B cell (primary cell): ENCODE results near the gene TNIP1. TPM values are rescaled to one million over a fixed set of nuclear protein-coding genes. Genes with fewer than 3 reads are reported as not detected.

ENCODE experiments used
- ATAC-seq: fragments of 200-7000 bp; cut with Tn5 transposase; one replicate; pipeline ENCODE4 v1.10.0; 2021; ENCODE audit warnings: low read depth, mild to moderate bottlenecking, moderate number of reproducible peaks, moderate library complexity
- CTCF ChIA-PET: fragments of 350-600 bp; sonication (Branson Sonifier 250); formaldehyde crosslinking; loops from one replicate; lab custom pipeline; 2021; ENCODE audit warnings: antibody characterized with exemption, inconsistent platforms; lab: Charles Lee
- POLR2A ChIA-PET: fragments of 350-600 bp; sonication (Branson Sonifier 250); formaldehyde crosslinking; loops from one replicate; lab custom pipeline; 2021; ENCODE audit warnings: antibody characterized with exemption; lab: Charles Lee
- DNase-seq: peaks from one replicate; pipeline ENCODE4 v3.0.0; 2013
- H2AFZ ChIP-seq: 2 replicates; pipeline ENCODE4 v1.6.1; 2012; ENCODE audit warnings: mild to moderate bottlenecking, low read depth, low read length; ENCODE audit not compliant: insufficient read depth, poor library complexity, severe bottlenecking
- H3K27ac ChIP-seq, 2 donors: 1 replicate in 1 of 2; 2 replicates in 1 of 2; pipeline ENCODE4 v1.5.1; 2012 to 2013; ENCODE audit warnings: low read length in 2 of 2, mild to moderate bottlenecking in 2 of 2, moderate library complexity in 1 of 2
- H3K27me3 ChIP-seq, 4 experiments: fragments of 200-600 bp in 1 of 4; sonication (generic) in 1 of 4; replicated peaks in 1 of 4; 1 replicate in 2 of 4; 2 replicates in 2 of 4; pipeline versions ENCODE4 v1.6.1 to v1.7.0; 2013 to 2016; ENCODE audit warnings: low read length in 3 of 4, mild to moderate bottlenecking in 2 of 4, mixed read lengths in 1 of 4, moderate library complexity in 1 of 4; ENCODE audit not compliant: insufficient read depth in 4 of 4, control insufficient read depth in 3 of 4; ENCODE audit errors: control extremely low read depth in 1 of 4
- H3K36me3 ChIP-seq, 2 experiments: replicated peaks in 1 of 2; 1 replicate in 1 of 2; 2 replicates in 1 of 2; pipeline versions ENCODE4 v1.6.1 to v1.7.1; 2013; ENCODE audit warnings: low read length in 1 of 2; ENCODE audit not compliant: insufficient read depth in 2 of 2, control insufficient read depth in 1 of 2; ENCODE audit errors: control extremely low read depth in 1 of 2, extremely low read depth in 1 of 2
- H3K4me1 ChIP-seq, 2 donors: fragments of 200-600 bp in 1 of 2; sonication (generic) in 1 of 2; 1 replicate in 1 of 2; 2 replicates in 1 of 2; pipeline versions ENCODE4 v1.5.1 to v1.6.1; 2013 to 2017; ENCODE audit warnings: low read length in 2 of 2; ENCODE audit not compliant: control insufficient read depth in 2 of 2, insufficient read depth in 2 of 2
- H3K4me2 ChIP-seq: replicated peaks from 2 replicates; pipeline ENCODE3; 2012; ENCODE audit warnings: mild to moderate bottlenecking, low read depth, low read length; ENCODE audit not compliant: poor library complexity, severe bottlenecking
- H3K4me3 ChIP-seq, 5 experiments: fragments of 200-600 bp in 1 of 5; sonication (generic) in 1 of 5; 1 replicate in 3 of 5; 2 replicates in 2 of 5; pipeline versions ENCODE4 v1.5.1 to v1.7.0; 2011 to 2016; ENCODE audit warnings: low read length in 4 of 5, mild to moderate bottlenecking in 4 of 5, low read depth in 2 of 5, control low read depth in 1 of 5, moderate library complexity in 1 of 5; ENCODE audit not compliant: insufficient read depth in 1 of 5; ENCODE audit errors: control extremely low read depth in 1 of 5, extremely low read depth in 1 of 5
- H3K79me2 ChIP-seq: fragments of 200-600 bp; sonication (generic); one replicate; pipeline ENCODE4 v1.6.0; 2016; ENCODE audit warnings: low read length; ENCODE audit not compliant: control insufficient read depth, insufficient read depth
- H3K9ac ChIP-seq: fragments of 200-600 bp; sonication (generic); 2 replicates; pipeline ENCODE4 v1.6.1; 2017; ENCODE audit warnings: mild to moderate bottlenecking, low read length, moderate library complexity
- H3K9me3 ChIP-seq, 3 donors: one replicate each; pipeline versions ENCODE4 v1.6.1 to v1.7.1; 2013; ENCODE audit warnings: low read length in 2 of 3; ENCODE audit not compliant: control insufficient read depth in 2 of 3, insufficient read depth in 1 of 3; ENCODE audit errors: control extremely low read depth in 1 of 3
- H4K20me1 ChIP-seq: 2 replicates; pipeline ENCODE4 v1.6.0; 2012; ENCODE audit warnings: mild to moderate bottlenecking, low read length; ENCODE audit not compliant: insufficient read depth, control insufficient read depth, poor library complexity, severe bottlenecking
- H3K27ac Mint-ChIP-seq: one replicate; pipeline ENCODE4 v1.8.0; 2021; ENCODE audit warnings: mixed read lengths
- H3K27me3 Mint-ChIP-seq: one replicate; pipeline ENCODE4 v1.8.0; 2021; ENCODE audit warnings: mixed read lengths
- H3K4me1 Mint-ChIP-seq: one replicate; pipeline ENCODE4 v1.8.0; 2021; ENCODE audit warnings: mixed read lengths
- H3K4me3 Mint-ChIP-seq: one replicate; pipeline ENCODE4 v1.8.0; 2021; ENCODE audit warnings: mixed read lengths
- H3K9me3 Mint-ChIP-seq: one replicate; pipeline ENCODE4 v1.8.0; 2022; ENCODE audit warnings: mixed read lengths; ENCODE audit not compliant: insufficient read depth
- CTCF ChIP-seq: fragments of 200-600 bp; IDR thresholded peaks from one replicate; pipeline ENCODE4 v1.8.0; 2022; ENCODE audit warnings: antibody characterized with exemption, mild to moderate bottlenecking
- EZH2 ChIP-seq: IDR thresholded peaks from 2 replicates; pipeline ENCODE4 v1.6.1; 2012; ENCODE audit warnings: borderline replicate concordance, low read depth, mild to moderate bottlenecking, moderate library complexity, low read length; ENCODE audit not compliant: insufficient read depth, poor library complexity, severe bottlenecking
- WGBS: methylation state at CpG from one replicate; pipeline ENCODE4 v1.1.5; 2013; ENCODE audit warnings: missing lambda C conversion rate; ENCODE audit not compliant: insufficient coverage; 5-methylcytosine and 5-hydroxymethylcytosine counted together
- intact Hi-C: fragments of 100-400 bp; cut with micrococcal nuclease; formaldehyde crosslinking; loops from one replicate; pipeline ENCODE4 v1.10.0; 2022
- polyA plus RNA-seq: library from polyadenylated mRNA; depleted of rRNA; stranded (reverse); fragments of >200 nt; gene quantifications from 2 replicates; pipeline ENCODE4 v1.2.3, GENCODE V29; 2012
- total RNA-seq, 2 donors: library from RNA; stranded (reverse); fragments of 120-200 nt in 1 of 2; gene quantifications; 1 replicate in 1 of 2; 2 replicates in 1 of 2; pipeline versions ENCODE4 v1.2.3 to v1.2.4, GENCODE V29; 2013 to 2022

Gene TNIP1
- total and polyA plus RNA-seq, 2 donors (not counting 1 experiment from before 2014, with no cell fraction given) = 108 to 294 TPM

GRCh38 chr5:151072630-151073025, 8.2 kb downstream of the TNIP1 start:
- DNase-seq (no peak), ATAC-seq (no peak)
- Histone ChIP-seq H3K27me3 (no peaks in the 10 kb centered on the region), H2AFZ (no peak overlapping the region), H3K4me1 (peaks cover 48 to 65% of the 10 kb centered on the region in 2 donors), H4K20me1 (peaks cover 100% of the 10 kb centered on the region), H3K4me2 (no peak overlapping the region), H3K79me2 (peaks cover 100% of the 10 kb centered on the region), H3K36me3 (peaks cover 0 to 61% of the 10 kb centered on the region in 2 experiments), H3K9me3 (peaks cover 0 to 3% (median 0%) of the 10 kb centered on the region in 3 donors), H3K9ac (no peak overlapping the region), H3K27ac (no peak overlapping the region), H3K4me3 (no peak overlapping the region)
- Mint-ChIP-seq H3K4me3 (no peak overlapping the region), H3K27me3 (no peaks in the 10 kb centered on the region), H3K4me1 (peaks cover 84% of the 10 kb centered on the region), H3K27ac (peak overlapping the region; percentile 53), H3K9me3 (no peaks in the 10 kb centered on the region)
- TF ChIP-seq CTCF (no peak), EZH2 (no peak)
- CTCF ChIA-PET = interaction anchor here (0.8 to 3.9 kb wide), 6 partner anchors 10 to 93 kb away, joined by 3 to 28 read pairs (median 4); partner anchors contain the start of gene TNIP1
- WGBS = 100% methylated on average over 4 of the region's 5 CpGs
- POLR2A ChIA-PET = interaction anchor here (0.5 kb wide), 1 partner anchor 39 kb away, joined by 4 read pairs; no protein-coding TSS in a partner anchor
- intact Hi-C loops = no loop called here

GRCh38 chr5:151071848-151072629, 8.8 kb downstream of the TNIP1 start:
- H3K79me2 ChIP-seq = peaks cover 100% of the 10 kb centered on the region
- Mint-ChIP-seq H3K27me3 (no peaks in the 10 kb centered on the region), H3K9me3 (no peaks in the 10 kb centered on the region), H3K4me3 (peak overlapping the region; percentile 3), H3K4me1 (peaks cover 83% of the 10 kb centered on the region), H3K27ac (peak overlapping the region; percentile 53)
- CTCF ChIA-PET = interaction anchor here (0.6 to 3.9 kb wide), 7 partner anchors 10 to 54 kb away, joined by 3 to 28 read pairs (median 4); partner anchors contain the start of gene TNIP1
- no peak overlapping the region for H3K4me2 ChIP-seq
- H3K27me3 ChIP-seq = no peaks in the 10 kb centered on the region
- POLR2A ChIA-PET = interaction anchor here (0.5 to 1.3 kb wide), 3 partner anchors 12 to 594 kb away, joined by 3 to 4 read pairs (median 3); no protein-coding TSS in a partner anchor
- H3K27ac ChIP-seq = no peak overlapping the region
- WGBS = 89% methylated on average over 3 of the region's 10 CpGs
- TF ChIP-seq EZH2 = no peak
- no peak for TF ChIP-seq CTCF
- peaks cover 0 to 3% (median 0%) of the 10 kb centered on the region in 3 donors for H3K9me3 ChIP-seq
- peaks cover 45 to 65% of the 10 kb centered on the region in 2 donors for H3K4me1 ChIP-seq
- H2AFZ ChIP-seq = no peak overlapping the region
- peaks cover 100% of the 10 kb centered on the region for H4K20me1 ChIP-seq
- DNase-seq (no peak), ATAC-seq (no peak)
- no peak overlapping the region for H3K9ac ChIP-seq
- H3K4me3 ChIP-seq = no peak overlapping the region
- H3K36me3 ChIP-seq = peaks cover 0 to 61% of the 10 kb centered on the region in 2 experiments
- intact Hi-C loops = no loop called here
